PC-3 (cell line): ENCODE results near the gene ZNF497. TPM values are rescaled to one million over a fixed set of nuclear protein-coding genes. Genes with fewer than 3 reads are reported as not detected.

Source experiments
- ATAC-seq: fragments of 200-7000 bp; cut with Tn5 transposase; 2 replicates; pipeline ENCODE4 v1.9.1; 2020; ENCODE audit warnings: mild to moderate bottlenecking, moderate library complexity
- BruUV-seq: library from RNA; stranded (reverse); fragments of 400-500 nt; replicated peaks from 2 replicates; lab custom pipeline; 2021; lab: Mats Ljungman, UMichigan
- CTCF ChIA-PET: fragments of 300-600 bp; sonication (Branson Sonifier 250); formaldehyde crosslinking; loops from one replicate; lab custom pipeline; 2022; ENCODE audit warnings: antibody characterized with exemption; lab: Charles Lee
- POLR2A ChIA-PET: fragments of 300-600 bp; sonication (Branson Sonifier 250); formaldehyde crosslinking; loops from one replicate; lab custom pipeline; 2022; ENCODE audit warnings: antibody characterized with exemption; ENCODE audit not compliant: unreplicated experiment; lab: Charles Lee
- DNase-seq: peaks from one replicate; pipeline ENCODE4 v3.0.0-alpha.2; 2015
- H2AFZ ChIP-seq: fragments of 300-600 bp; sonication (generic); 2 replicates; pipeline ENCODE4 v1.6.0; 2016; ENCODE audit warnings: antibody characterized with exemption, low read length
- H3F3A ChIP-seq: fragments of 300-600 bp; sonication (generic); one replicate; pipeline ENCODE4 v1.6.0; 2017; ENCODE audit warnings: antibody characterized with exemption, low read length, control low read depth, mild to moderate bottlenecking; ENCODE audit not compliant: unreplicated experiment
- H3K27ac ChIP-seq: fragments of 300-600 bp; sonication (generic); 2 replicates; pipeline ENCODE4 v1.5.1; 2016; ENCODE audit warnings: mild to moderate bottlenecking, low read length
- H3K27me3 ChIP-seq: fragments of 300-600 bp; sonication (generic); 2 replicates; pipeline ENCODE4 v1.6.1; 2016; ENCODE audit warnings: low read length, mixed read lengths
- H3K36me3 ChIP-seq: fragments of 300-600 bp; sonication (generic); 2 replicates; pipeline ENCODE4 v1.6.1; 2016; ENCODE audit warnings: low read depth, mixed run types, low read length, mixed read lengths
- H3K4me1 ChIP-seq: fragments of 300-600 bp; sonication (generic); 2 replicates; pipeline ENCODE4 v1.5.1; 2016; ENCODE audit warnings: low read length; ENCODE audit not compliant: insufficient read depth
- H3K4me2 ChIP-seq: fragments of 300-600 bp; sonication (generic); 2 replicates; pipeline ENCODE4 v1.6.0; 2016; ENCODE audit warnings: low read length
- H3K4me3 ChIP-seq: fragments of 300-600 bp; sonication (generic); 2 replicates; pipeline ENCODE4 v1.5.1; 2016; ENCODE audit warnings: mild to moderate bottlenecking, low read length, mixed read lengths
- H3K79me2 ChIP-seq: fragments of 300-600 bp; sonication (generic); 2 replicates; pipeline ENCODE4 v1.6.1; 2017; ENCODE audit warnings: low read length, mixed read lengths
- H3K9ac ChIP-seq: fragments of 300-600 bp; sonication (generic); 2 replicates; pipeline ENCODE4 v1.6.0; 2016; ENCODE audit warnings: mild to moderate bottlenecking, low read length
- H3K9me2 ChIP-seq: fragments of 300-600 bp; sonication (generic); replicated peaks from 2 replicates; pipeline ENCODE4 v1.6.1; 2016; ENCODE audit warnings: mixed run types, low read length, mixed read lengths
- H3K9me3 ChIP-seq: fragments of 300-600 bp; sonication (generic); 2 replicates; pipeline ENCODE4 v1.6.1; 2016; ENCODE audit warnings: low read length, mixed read lengths
- H4K20me1 ChIP-seq: fragments of 300-600 bp; sonication (generic); 2 replicates; pipeline ENCODE4 v1.6.1; 2016; ENCODE audit warnings: low read length, mixed read lengths
- CTCF ChIP-seq: fragments of 300-600 bp; sonication (generic); conservative IDR thresholded peaks from 2 replicates; pipeline ENCODE4 v1.5.1; 2017; ENCODE audit warnings: antibody characterized with exemption, low read depth, mild to moderate bottlenecking, low read length
- EZH2 ChIP-seq: fragments of 300-600 bp; sonication (generic); IDR thresholded peaks from one replicate; pipeline ENCODE4 v1.6.1; 2017; ENCODE audit warnings: antibody characterized with exemption, mild to moderate bottlenecking, low read length; ENCODE audit not compliant: unreplicated experiment
- EZH2phosphoT487 ChIP-seq: fragments of 300-600 bp; sonication (generic); IDR thresholded peaks from 2 replicates; pipeline ENCODE4 v1.6.1; 2018; ENCODE audit warnings: mild to moderate bottlenecking, antibody characterized with exemption, low read length, borderline replicate concordance
- intact Hi-C: fragments of 100-400 bp; cut with micrococcal nuclease; formaldehyde crosslinking; loops from 2 replicates; pipeline ENCODE4 v1.9.0; 2023
- total RNA-seq: library from RNA; depleted of rRNA; stranded (reverse); fragments of >200 nt; gene quantifications from 2 replicates; pipeline ENCODE4 v1.2.3, GENCODE V29; 2014

Gene ZNF497
- total RNA-seq, 1 experiment from 2014 or later, result 2.2 TPM

- no TSS peak for BruUV-seq
- Histone ChIP-seq H3K9me2 (no peaks in the 10 kb centered on the region), H2AFZ (peak overlapping the region; percentile 76), H3F3A (no peaks in the 10 kb centered on the region), H3K4me1 (no peaks in the 10 kb centered on the region), H3K4me3 (peak overlapping the region; percentile 62), H3K9me3 (no peaks in the 10 kb centered on the region), H4K20me1 (no peaks in the 10 kb centered on the region), H3K9ac (no peak overlapping the region), H3K27ac (no peak overlapping the region), H3K4me2 (peak overlapping the region; percentile 79), H3K79me2 (no peaks in the 10 kb centered on the region), H3K27me3 (peaks cover 26% of the 10 kb centered on the region), H3K36me3 (no peaks in the 10 kb centered on the region)
- no peak for TF ChIP-seq EZH2
- no peak for TF ChIP-seq CTCF
- no peak for TF ChIP-seq EZH2phosphoT487
- ChIA-PET CTCF (no interaction called here), POLR2A (no interaction called here)
- no peak for DNase-seq
- peak; percentile 54 for ATAC-seq
- intact Hi-C loops, result no loop called here
Observed at GRCh38 chr19:58346961-58347929, 15.3 kb downstream of the ZNF497 start.

- ChIA-PET POLR2A (no interaction called here), CTCF (no interaction called here)
Observed at GRCh38 chr19:58345558-58345957, 17.0 kb downstream of the ZNF497 start.

More at GRCh38 chr19:58345558-58345957, 17.0 kb downstream of the ZNF497 start:
- TF ChIP-seq EZH2, result no peak
- no peak for TF ChIP-seq EZH2phosphoT487
- TF ChIP-seq CTCF, result no peak
- BruUV-seq, result no TSS peak
- no peaks in the 10 kb centered on the region for H3F3A ChIP-seq
- H3K4me3 ChIP-seq, result no peak overlapping the region
- no peaks in the 10 kb centered on the region for H4K20me1 ChIP-seq
- H3K9ac ChIP-seq, result no peak overlapping the region
- intact Hi-C loops, result no loop called here
- no peak overlapping the region for H2AFZ ChIP-seq
- no peak overlapping the region for H3K27ac ChIP-seq
- H3K27me3 ChIP-seq, result peaks cover 20% of the 10 kb centered on the region
- no peak overlapping the region for H3K4me2 ChIP-seq
- H3K9me2 ChIP-seq, result no peaks in the 10 kb centered on the region
- DNase-seq (no peak), ATAC-seq (no peak)
- no peaks in the 10 kb centered on the region for H3K79me2 ChIP-seq
- no peaks in the 10 kb centered on the region for H3K4me1 ChIP-seq
- no peaks in the 10 kb centered on the region for H3K9me3 ChIP-seq
- H3K36me3 ChIP-seq, result no peaks in the 10 kb centered on the region
